ENCODE measurements around the gene MTRFR. TPM values are rescaled to one million over a fixed set of nuclear protein-coding genes. Genes with fewer than 3 reads are reported as not detected.
"Not testable (repeated sequence)": the region's sequence is repeated elsewhere in the genome, so short reads cannot be mapped to it uniquely, and the experiment has no call there.

MTRFR gene
- total RNA-seq, 2 experiments from 2014 or later: 27.7 to 27.8 TPM

DNA sequence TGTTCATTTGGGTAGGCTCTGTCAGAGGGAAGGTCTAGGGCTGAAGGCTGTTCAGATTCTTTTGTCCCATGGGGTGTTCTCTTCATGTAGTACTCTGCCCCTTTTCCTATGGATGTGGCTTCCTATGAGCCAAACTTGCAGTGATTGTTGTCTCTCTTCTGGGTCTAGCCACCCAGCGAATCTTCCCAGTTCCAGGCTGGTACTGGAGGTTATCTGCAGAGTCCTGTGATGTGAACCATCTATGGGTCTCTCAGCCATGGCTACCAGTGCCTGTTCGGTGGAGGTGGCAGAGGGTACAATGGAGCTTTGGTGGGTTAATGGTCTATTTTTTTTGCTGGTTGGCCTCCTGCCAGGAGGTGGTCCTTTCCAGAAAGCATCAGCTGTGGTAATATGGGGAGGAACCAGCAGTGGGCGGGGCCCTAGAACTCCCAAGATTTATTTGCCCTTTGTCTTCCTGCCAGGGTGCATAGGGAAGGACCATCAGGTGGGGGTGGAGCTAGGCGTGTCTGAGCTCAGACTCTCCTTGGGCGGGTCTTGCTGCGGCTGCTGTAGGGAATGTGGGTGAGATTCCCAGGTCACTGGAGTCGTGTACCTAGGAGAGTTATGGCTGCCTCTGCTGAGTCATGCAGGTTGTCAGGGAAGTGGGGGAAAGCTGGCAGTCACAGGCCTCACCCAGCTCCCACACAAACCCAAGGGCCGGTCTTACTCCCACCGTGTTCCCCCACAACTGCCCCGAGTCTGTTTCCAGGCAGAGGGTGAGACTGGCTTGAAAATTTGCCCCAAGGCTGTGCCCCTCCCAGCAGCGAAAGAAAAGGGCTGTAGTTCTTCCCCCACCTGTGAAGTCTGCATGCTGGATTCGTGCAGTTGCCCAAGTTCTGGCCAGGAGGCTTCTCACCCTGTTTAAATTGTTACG, 17.5 kb downstream of the MTRFR start:
- H3K4me1 Mint-ChIP-seq (ENCODE audit: low read depth): peaks cover 73% of the 10 kb centered on the region
- peak overlapping the region; percentile 59 for H3K27ac Mint-ChIP-seq
- H3K36me3 Mint-ChIP-seq (ENCODE audit: low read depth): peaks cover 37% of the 10 kb centered on the region
- H3K27me3 Mint-ChIP-seq (ENCODE audit: low read depth): no peaks in the 10 kb centered on the region
- peaks cover 6% of the 10 kb centered on the region for H3K9me3 Mint-ChIP-seq
- no peak for DNase-seq
- intact Hi-C loops (cut with micrococcal nuclease): no loop called here
- H3K4me3 Mint-ChIP-seq: no peak overlapping the region
- CTCF ChIA-PET: interaction anchor here (0.7 kb wide), 1 partner anchor 13 kb away, joined by 3 read pairs; no protein-coding TSS in a partner anchor

GRCh38 chr12:123251403-123252076, 18.3 kb downstream of the MTRFR start:
- no peak overlapping the region for H3K4me3 Mint-ChIP-seq
- CTCF ChIA-PET: interaction anchor here (0.6 to 0.7 kb wide), 3 partner anchors 9 to 346 kb away, joined by 3 read pairs; no protein-coding TSS in a partner anchor
- H3K27ac Mint-ChIP-seq: peak overlapping the region; percentile 59
- peaks cover 66% of the 10 kb centered on the region for H3K4me1 Mint-ChIP-seq (ENCODE audit: low read depth)
- peaks cover 42% of the 10 kb centered on the region for H3K36me3 Mint-ChIP-seq (ENCODE audit: low read depth)
- no peaks in the 10 kb centered on the region for H3K27me3 Mint-ChIP-seq (ENCODE audit: low read depth)
- peaks cover 6% of the 10 kb centered on the region for H3K9me3 Mint-ChIP-seq
- intact Hi-C loops (cut with micrococcal nuclease): no loop called here
- no peak for DNase-seq

DNA sequence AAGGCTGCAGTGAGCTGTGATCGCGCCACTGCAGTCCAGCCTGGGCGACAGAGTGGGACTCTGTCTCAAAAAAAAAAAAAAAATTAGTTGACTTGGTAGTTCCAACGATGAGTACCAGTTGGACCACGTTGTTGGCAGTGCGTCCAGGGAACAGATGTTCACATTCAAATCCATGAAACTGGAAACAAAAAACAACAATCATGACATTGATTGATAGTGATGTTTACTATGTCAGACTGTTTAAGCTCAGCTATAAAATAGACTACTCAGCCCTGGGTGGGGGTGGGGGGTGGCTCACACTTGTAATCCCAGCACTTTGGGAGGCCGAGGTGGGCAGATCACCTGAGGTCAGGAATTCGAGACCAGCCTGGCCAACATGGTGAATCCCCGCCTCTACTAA, 19.1 kb downstream of the MTRFR start:
- H3K9me3 Mint-ChIP-seq; H3K27ac Mint-ChIP-seq; intact Hi-C loops (cut with micrococcal nuclease); H3K4me3 Mint-ChIP-seq; DNase-seq; H3K27me3 Mint-ChIP-seq (ENCODE audit: low read depth): not testable (repeated sequence)
- CTCF ChIA-PET: interaction anchor here (0.7 kb wide), 2 partner anchors 9 to 345 kb away, joined by 3 read pairs; no protein-coding TSS in a partner anchor
- peaks cover 58% of the 10 kb centered on the region for H3K4me1 Mint-ChIP-seq (ENCODE audit: low read depth)
- peaks cover 41% of the 10 kb centered on the region for H3K36me3 Mint-ChIP-seq (ENCODE audit: low read depth)

DNA sequence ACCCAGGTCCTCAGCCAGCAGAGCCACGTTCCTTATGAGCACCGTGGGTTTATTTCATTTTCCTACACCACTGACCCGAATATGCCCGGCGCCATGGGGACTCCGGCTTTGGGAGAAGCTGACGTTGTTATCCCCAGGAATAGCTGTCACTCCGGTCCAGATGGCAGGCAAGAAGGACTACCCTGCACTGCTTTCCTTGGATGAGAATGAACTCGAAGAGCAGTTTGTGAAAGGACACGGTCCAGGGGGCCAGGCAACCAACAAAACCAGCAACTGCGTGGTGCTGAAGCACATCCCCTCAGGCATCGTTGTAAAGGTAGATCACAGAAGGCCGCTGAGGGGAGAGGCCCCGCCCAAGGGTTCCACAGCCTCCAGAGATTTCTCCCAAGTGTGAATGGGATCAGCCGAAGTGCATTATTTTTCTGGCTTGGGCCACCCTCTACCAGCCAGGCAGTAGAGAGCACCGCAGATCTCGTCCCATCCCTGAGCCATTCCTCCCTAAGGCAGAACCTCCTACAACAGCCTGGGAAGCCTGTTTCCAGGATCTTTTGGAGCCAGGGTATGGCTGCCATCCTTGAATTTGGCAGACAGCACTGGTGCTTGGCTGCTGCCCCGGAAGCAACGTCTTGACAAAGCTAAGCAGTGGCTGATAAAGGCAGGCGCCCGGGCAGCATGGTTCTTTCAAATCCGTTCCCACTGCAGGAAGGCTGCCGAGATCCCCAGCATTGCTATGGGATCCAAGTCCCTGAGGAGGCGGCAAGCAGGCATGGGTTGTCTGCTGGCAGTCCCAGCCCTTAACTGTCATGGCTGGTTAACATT, 20.6 kb downstream of the MTRFR start:
- peaks cover 46% of the 10 kb centered on the region for H3K4me1 Mint-ChIP-seq (ENCODE audit: low read depth)
- no peaks in the 10 kb centered on the region for H3K9me3 Mint-ChIP-seq
- H3K4me3 Mint-ChIP-seq: no peak overlapping the region
- peaks cover 26% of the 10 kb centered on the region for H3K36me3 Mint-ChIP-seq (ENCODE audit: low read depth)
- peak overlapping the region; percentile 56 for H3K27ac Mint-ChIP-seq
- no peaks in the 10 kb centered on the region for H3K27me3 Mint-ChIP-seq (ENCODE audit: low read depth)
- intact Hi-C loops (cut with micrococcal nuclease): no loop called here
- DNase-seq: no peak
- CTCF ChIA-PET: no interaction called here

DNA sequence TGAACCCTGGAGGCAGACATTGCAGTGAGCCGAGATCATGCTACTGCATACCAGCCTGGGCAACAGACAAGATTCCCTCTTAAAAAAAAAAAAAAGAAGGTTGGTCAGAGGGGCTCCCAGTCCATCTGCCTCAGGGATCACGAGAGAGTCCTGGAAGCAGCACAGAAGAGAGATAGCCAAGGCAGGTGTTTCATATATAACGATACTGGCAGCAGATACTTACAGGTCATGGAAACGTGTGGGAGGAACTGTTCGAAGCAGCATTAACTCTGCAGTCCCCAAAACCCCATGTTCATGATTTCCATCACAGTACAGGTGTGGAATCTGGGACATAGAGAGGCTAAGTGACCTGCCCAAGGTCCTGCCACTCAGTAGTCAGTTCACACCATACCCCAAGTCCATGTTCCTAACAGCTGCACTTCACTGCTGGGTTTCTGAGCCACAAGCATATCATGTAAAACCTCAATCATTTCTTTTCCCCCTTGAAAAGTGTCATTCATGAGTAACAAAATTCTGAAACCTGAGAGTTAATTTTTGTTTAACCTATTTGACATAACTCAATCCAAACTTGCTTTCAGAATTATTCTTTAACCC, 21.7 kb downstream of the MTRFR start:
- no peaks in the 10 kb centered on the region for H3K27me3 Mint-ChIP-seq (ENCODE audit: low read depth)
- CTCF ChIA-PET: no interaction called here
- no peaks in the 10 kb centered on the region for H3K9me3 Mint-ChIP-seq
- no peak for DNase-seq
- H3K4me1 Mint-ChIP-seq (ENCODE audit: low read depth): peaks cover 40% of the 10 kb centered on the region
- intact Hi-C loops (cut with micrococcal nuclease): no loop called here
- H3K4me3 Mint-ChIP-seq: no peak overlapping the region
- peaks cover 24% of the 10 kb centered on the region for H3K36me3 Mint-ChIP-seq (ENCODE audit: low read depth)
- H3K27ac Mint-ChIP-seq: peak overlapping the region; percentile 81

DNA sequence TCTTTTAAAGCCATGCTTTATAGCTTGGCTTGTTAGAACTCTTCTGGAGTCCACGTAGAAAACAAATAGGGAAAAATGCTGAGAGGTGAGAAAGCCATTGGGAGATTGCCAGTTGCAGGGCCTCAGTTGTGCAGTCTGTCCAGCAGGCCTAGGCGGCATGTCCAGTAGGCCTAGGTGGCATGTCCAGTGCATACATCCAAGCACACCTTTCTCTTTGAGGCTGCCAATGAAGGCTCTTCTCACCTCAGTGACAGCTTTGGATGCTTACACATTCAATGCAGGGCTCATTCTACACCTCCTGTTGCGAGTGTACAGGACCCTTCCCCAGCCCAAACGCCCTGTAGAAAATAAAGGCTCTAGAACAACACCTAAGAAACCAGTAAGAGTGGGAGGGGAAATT, 25.4 kb downstream of the MTRFR start:
- Mint-ChIP-seq H3K27ac (peak overlapping the region; percentile 10), H3K4me1 (ENCODE audit: low read depth) (peaks cover 18% of the 10 kb centered on the region), H3K27me3 (ENCODE audit: low read depth) (no peaks in the 10 kb centered on the region), H3K4me3 (no peak overlapping the region), H3K36me3 (ENCODE audit: low read depth) (peaks cover 32% of the 10 kb centered on the region), H3K9me3 (no peaks in the 10 kb centered on the region)
- CTCF ChIA-PET: no interaction called here
- DNase-seq: no peak
- intact Hi-C loops (cut with micrococcal nuclease): no loop called here

DNA sequence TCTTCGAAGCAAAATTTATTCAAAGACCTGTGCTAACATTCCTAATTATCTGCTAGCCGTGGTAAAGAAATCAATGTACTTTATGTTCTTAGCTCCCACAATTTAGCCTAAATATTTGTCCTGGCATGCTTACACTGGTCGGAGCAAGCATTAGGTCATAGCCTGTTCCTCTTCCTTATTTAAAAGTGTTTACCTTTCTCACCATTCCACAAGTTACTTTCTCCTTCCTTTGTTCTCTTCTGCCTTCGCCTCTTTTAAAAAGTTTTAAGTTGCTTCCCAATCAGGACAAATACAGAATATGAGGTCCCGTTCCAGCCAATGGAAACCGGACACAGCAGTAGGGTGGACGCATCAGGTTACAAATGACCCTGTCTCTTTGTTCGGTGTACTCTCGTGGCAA, 26.8 kb downstream of the MTRFR start:
- Mint-ChIP-seq H3K36me3 (ENCODE audit: low read depth) (peaks cover 28% of the 10 kb centered on the region), H3K27me3 (ENCODE audit: low read depth) (no peaks in the 10 kb centered on the region), H3K9me3 (no peaks in the 10 kb centered on the region), H3K4me3 (no peak overlapping the region), H3K4me1 (ENCODE audit: low read depth) (peaks cover 4% of the 10 kb centered on the region), H3K27ac (no peak overlapping the region)
- no peak for DNase-seq
- intact Hi-C loops (cut with micrococcal nuclease): no loop called here
- CTCF ChIA-PET: no interaction called here

GRCh38 chr12:123261196-123261595, 28.0 kb downstream of the MTRFR start:
- H3K9me3 Mint-ChIP-seq: no peaks in the 10 kb centered on the region
- CTCF ChIA-PET: interaction anchor here (0.6 kb wide), 1 partner anchor 9 kb away, joined by 3 read pairs; no protein-coding TSS in a partner anchor
- no peaks in the 10 kb centered on the region for H3K27me3 Mint-ChIP-seq (ENCODE audit: low read depth)
- H3K36me3 Mint-ChIP-seq (ENCODE audit: low read depth): peaks cover 22% of the 10 kb centered on the region
- intact Hi-C loops (cut with micrococcal nuclease): no loop called here
- no peak overlapping the region for H3K27ac Mint-ChIP-seq
- DNase-seq: no peak
- H3K4me3 Mint-ChIP-seq: no peak overlapping the region
- H3K4me1 Mint-ChIP-seq (ENCODE audit: low read depth): peaks cover 2% of the 10 kb centered on the region

DNA sequence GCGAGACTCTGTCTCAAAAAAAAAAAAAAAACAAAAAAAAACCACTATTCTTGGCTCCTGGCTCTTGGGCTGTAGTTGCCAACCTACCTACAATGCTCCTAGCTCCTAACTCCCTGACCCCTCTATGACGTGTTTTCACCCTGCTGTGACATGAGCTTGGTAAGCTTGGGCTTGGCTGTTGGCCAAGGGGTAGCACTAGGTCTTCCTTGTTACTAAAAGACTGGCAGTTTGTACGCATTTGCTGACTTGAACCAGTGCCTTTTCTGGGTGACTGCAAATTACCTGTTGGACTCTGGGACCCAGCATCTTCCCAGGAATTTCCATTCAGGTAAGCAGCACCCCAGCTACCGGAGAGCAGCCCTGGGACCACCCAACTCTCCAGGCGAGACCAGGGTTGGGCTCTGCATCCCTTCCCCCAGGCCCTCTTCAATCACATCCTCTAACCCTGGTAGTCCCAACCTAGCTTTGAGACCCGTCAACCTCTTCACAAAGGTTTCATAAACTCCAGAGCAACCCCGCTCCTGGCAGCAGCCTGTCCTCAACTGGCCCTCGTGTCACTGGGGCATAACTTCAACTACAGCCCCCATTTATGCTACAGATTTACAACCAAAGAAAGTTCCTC, 30.1 kb downstream of the MTRFR start:
- Mint-ChIP-seq H3K27me3 (ENCODE audit: low read depth) (no peaks in the 10 kb centered on the region), H3K36me3 (ENCODE audit: low read depth) (peaks cover 16% of the 10 kb centered on the region), H3K9me3 (no peaks in the 10 kb centered on the region), H3K4me3 (no peak overlapping the region), H3K4me1 (ENCODE audit: low read depth) (peaks cover 4% of the 10 kb centered on the region), H3K27ac (no peak overlapping the region)
- intact Hi-C loops (cut with micrococcal nuclease): no loop called here
- DNase-seq: no peak
- CTCF ChIA-PET: interaction anchor here (0.7 to 1.0 kb wide), 2 partner anchors 30 to 318 kb away, joined by 3 read pairs; partner anchors contain the start of genes MPHOSPH9 and MTRFR

DNA sequence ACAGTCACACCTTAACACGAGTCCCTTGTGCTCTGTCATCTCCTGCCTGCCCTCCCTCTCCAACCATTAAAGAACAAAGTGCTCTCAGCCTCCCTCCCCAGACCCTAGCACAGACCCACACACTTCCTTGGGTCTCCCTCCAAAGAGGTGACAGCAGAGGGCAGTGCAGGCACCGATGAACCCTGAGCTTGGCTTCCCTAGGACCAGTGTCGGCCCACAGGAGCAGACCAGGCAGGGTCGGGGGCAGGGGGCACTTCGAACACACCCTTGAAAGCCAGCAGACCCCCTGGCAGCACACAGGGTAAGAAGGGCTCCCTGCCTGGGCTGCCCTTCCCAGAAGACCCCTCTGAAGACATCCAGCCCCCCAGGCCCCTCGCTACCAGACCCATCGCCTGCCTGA, 31.4 kb downstream of the MTRFR start:
- peak overlapping the region; percentile 42 for H3K27ac Mint-ChIP-seq
- CTCF ChIA-PET: interaction anchor here (0.8 to 1.1 kb wide), 2 partner anchors 102 to 319 kb away, joined by 3 to 5 read pairs; no protein-coding TSS in a partner anchor

GRCh38 chr12:123265851-123266678, 32.8 kb downstream of the MTRFR start:
- Mint-ChIP-seq H3K4me1 (ENCODE audit: low read depth) (peaks cover 20% of the 10 kb centered on the region), H3K36me3 (ENCODE audit: low read depth) (peaks cover 4% of the 10 kb centered on the region), H3K27me3 (ENCODE audit: low read depth) (no peaks in the 10 kb centered on the region), H3K9me3 (no peaks in the 10 kb centered on the region), H3K27ac (no peak overlapping the region), H3K4me3 (no peak overlapping the region)
- no peak for DNase-seq
- CTCF ChIA-PET: interaction anchor here (0.7 to 1.4 kb wide), 2 partner anchors 30 to 241 kb away, joined by 3 read pairs; no protein-coding TSS in a partner anchor
- intact Hi-C loops (cut with micrococcal nuclease): no loop called here

More for the DNA sequence above, 31.4 kb downstream of the MTRFR start:
- Mint-ChIP-seq H3K9me3 (no peaks in the 10 kb centered on the region), H3K27me3 (ENCODE audit: low read depth) (no peaks in the 10 kb centered on the region), H3K4me1 (ENCODE audit: low read depth) (peaks cover 13% of the 10 kb centered on the region), H3K36me3 (ENCODE audit: low read depth) (peaks cover 16% of the 10 kb centered on the region), H3K4me3 (no peak overlapping the region)
- intact Hi-C loops (cut with micrococcal nuclease): no loop called here
- DNase-seq: peak; percentile 35

Data from activated naive CD4-positive, alpha-beta T cell treated with anti-CD3 and anti-CD28 coated beads for 36 hours (primary cell).